A673 (cell line): ENCODE results near the gene TNFRSF21. TPM values are rescaled to one million over a fixed set of nuclear protein-coding genes. Genes with fewer than 3 reads are reported as not detected.

ENCODE experiments used
- BruUV-seq: library from RNA; stranded (reverse); fragments of 400-500 nt; replicated peaks from 2 replicates; lab custom pipeline; 2021; lab: Mats Ljungman, UMichigan
- CTCF ChIA-PET: fragments of 300-600 bp; sonication (Branson Sonifier 250); formaldehyde crosslinking; loops from one replicate; lab custom pipeline; 2022; ENCODE audit warnings: antibody characterized with exemption; lab: Charles Lee
- POLR2A ChIA-PET: fragments of 300-600 bp; sonication (Branson Sonifier 250); formaldehyde crosslinking; loops from one replicate; lab custom pipeline; 2022; ENCODE audit warnings: antibody characterized with exemption; ENCODE audit not compliant: low non-redundant PET; lab: Charles Lee
- DNase-seq: peaks from one replicate; pipeline ENCODE4 v3.0.0-alpha.2; 2015; ENCODE audit warnings: low spot score
- H3K27ac ChIP-seq: fragments of 200-600 bp; sonication (generic); 2 replicates; pipeline ENCODE4 v1.5.1; 2016; ENCODE audit warnings: mixed run types, low read depth, mild to moderate bottlenecking, mixed read lengths, antibody characterized with exemption, low read length; ENCODE audit not compliant: poor library complexity, severe bottlenecking
- H3K27me3 ChIP-seq: fragments of 200-600 bp; sonication (generic); replicated peaks from 2 replicates; pipeline ENCODE4 v1.6.1; 2017; ENCODE audit warnings: mixed run types, low read depth, mild to moderate bottlenecking, mixed read lengths, antibody characterized with exemption, low read length; ENCODE audit not compliant: insufficient read depth, poor library complexity
- H3K36me3 ChIP-seq: fragments of 200-600 bp; sonication (generic); 2 replicates; pipeline ENCODE4 v1.6.1; 2016; ENCODE audit warnings: mixed run types, mild to moderate bottlenecking, mixed read lengths, antibody characterized with exemption, low read length; ENCODE audit not compliant: insufficient read depth, poor library complexity, severe bottlenecking
- H3K4me1 ChIP-seq: fragments of 200-600 bp; sonication (generic); 2 replicates; pipeline ENCODE4 v1.6.1; 2017; ENCODE audit warnings: mixed run types, mild to moderate bottlenecking, mixed read lengths, antibody characterized with exemption, low read length; ENCODE audit not compliant: insufficient read depth, poor library complexity, severe bottlenecking
- H3K4me3 ChIP-seq: fragments of 200-600 bp; sonication (generic); 2 replicates; pipeline ENCODE4 v1.5.1; 2016; ENCODE audit warnings: low read depth, mixed run types, mild to moderate bottlenecking, mixed read lengths, low read length; ENCODE audit not compliant: poor library complexity, severe bottlenecking
- H3K9me3 ChIP-seq: fragments of 200-600 bp; sonication (generic); 2 replicates; pipeline ENCODE4 v1.6.1; 2016; ENCODE audit warnings: mixed run types, low read depth, mild to moderate bottlenecking, mixed read lengths, antibody characterized with exemption, low read length; ENCODE audit not compliant: poor library complexity, severe bottlenecking
- EZH2 ChIP-seq: fragments of 200-600 bp; sonication (generic); IDR thresholded peaks from 2 replicates; pipeline ENCODE4 v1.6.1; 2017; ENCODE audit warnings: borderline replicate concordance, low read depth, mild to moderate bottlenecking, mixed read lengths, antibody characterized with exemption, low read length; ENCODE audit not compliant: poor library complexity, severe bottlenecking
- intact Hi-C: fragments of 100-400 bp; cut with micrococcal nuclease; formaldehyde crosslinking; loops from one replicate; pipeline ENCODE4 v1.10.0; 2022; ENCODE audit not compliant: unreplicated experiment
- total RNA-seq: library from RNA; stranded (reverse); gene quantifications from 2 replicates; pipeline ENCODE4 v1.2.3, GENCODE V29; 2021
- TF ChIP-seq, protein P1 (sequence below): fragments of 300-800, 200-600 bp; sonication (generic); conservative IDR thresholded peaks from 2 replicates; pipeline ENCODE4 v1.5.1; 2017; ENCODE audit warnings: low read depth, mild to moderate bottlenecking, antibody characterized with exemption, low read length, moderate library complexity, mixed read lengths

The TNFRSF21 gene
- total RNA-seq, 1 experiment from 2014 or later, result 36.0 TPM

DNA sequence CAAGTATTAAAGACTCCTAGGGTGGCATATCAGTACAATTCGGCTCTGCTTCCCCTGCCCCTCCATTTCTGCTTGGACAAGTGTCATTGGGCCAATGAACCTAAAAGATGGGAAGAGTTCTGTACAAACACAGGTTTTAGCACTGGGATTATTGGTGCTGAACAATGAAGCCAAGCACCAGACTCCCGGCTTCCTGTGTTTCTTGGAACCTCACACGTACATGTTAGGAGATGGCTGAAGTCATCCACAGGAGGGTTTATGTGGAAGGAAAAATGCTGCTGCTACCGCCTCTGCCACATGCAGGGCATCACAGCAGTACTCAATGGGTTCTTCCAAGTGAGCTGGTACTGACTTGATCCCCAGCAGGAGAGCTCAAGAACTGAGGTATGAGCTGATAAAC is 49.7 kb downstream of the TNFRSF21 start:
- no peak for DNase-seq
- Histone ChIP-seq H3K27me3 (no peaks in the 10 kb centered on the region), H3K9me3 (no peaks in the 10 kb centered on the region), H3K4me3 (no peak overlapping the region), H3K36me3 (no peaks in the 10 kb centered on the region), H3K27ac (no peak overlapping the region), H3K4me1 (no peaks in the 10 kb centered on the region)
- TF ChIP-seq, protein P1, sequence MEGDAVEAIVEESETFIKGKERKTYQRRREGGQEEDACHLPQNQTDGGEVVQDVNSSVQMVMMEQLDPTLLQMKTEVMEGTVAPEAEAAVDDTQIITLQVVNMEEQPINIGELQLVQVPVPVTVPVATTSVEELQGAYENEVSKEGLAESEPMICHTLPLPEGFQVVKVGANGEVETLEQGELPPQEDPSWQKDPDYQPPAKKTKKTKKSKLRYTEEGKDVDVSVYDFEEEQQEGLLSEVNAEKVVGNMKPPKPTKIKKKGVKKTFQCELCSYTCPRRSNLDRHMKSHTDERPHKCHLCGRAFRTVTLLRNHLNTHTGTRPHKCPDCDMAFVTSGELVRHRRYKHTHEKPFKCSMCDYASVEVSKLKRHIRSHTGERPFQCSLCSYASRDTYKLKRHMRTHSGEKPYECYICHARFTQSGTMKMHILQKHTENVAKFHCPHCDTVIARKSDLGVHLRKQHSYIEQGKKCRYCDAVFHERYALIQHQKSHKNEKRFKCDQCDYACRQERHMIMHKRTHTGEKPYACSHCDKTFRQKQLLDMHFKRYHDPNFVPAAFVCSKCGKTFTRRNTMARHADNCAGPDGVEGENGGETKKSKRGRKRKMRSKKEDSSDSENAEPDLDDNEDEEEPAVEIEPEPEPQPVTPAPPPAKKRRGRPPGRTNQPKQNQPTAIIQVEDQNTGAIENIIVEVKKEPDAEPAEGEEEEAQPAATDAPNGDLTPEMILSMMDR, result no peak
- no peak for TF ChIP-seq EZH2
- POLR2A ChIA-PET, result no interaction called here
- intact Hi-C loops, result no loop called here
- CTCF ChIA-PET, result no interaction called here
- BruUV-seq, result no TSS peak

DNA sequence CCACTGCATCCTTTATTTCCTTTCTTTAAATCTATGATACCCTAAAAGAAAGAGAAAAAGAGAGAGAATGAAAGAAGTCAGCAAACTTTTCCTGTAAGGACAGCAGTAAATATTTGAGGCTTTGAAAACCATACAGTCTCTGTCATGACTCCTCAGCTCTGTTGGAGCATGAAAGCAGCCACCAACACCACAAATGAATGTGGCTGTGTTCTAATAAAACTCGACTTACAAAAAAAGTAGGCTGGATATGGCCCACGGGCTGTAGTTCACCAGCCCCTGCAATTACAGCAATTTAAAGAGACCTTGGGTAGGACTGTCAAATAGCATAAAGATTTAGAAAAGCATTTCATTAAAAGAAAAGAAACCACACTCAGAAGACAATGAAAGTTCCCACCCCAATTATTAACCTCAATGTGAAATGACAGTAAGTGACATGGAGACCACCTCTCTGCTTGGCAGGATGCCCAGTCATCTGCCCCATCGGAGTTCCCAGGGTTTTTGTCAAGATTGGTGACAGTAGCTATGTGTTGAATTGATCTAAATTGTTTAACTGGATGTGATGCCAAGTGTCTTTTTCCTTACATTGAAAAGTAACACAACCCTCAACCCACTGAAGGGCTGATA is 50.9 kb downstream of the TNFRSF21 start:
- no peak for DNase-seq
- H3K36me3 ChIP-seq, result no peaks in the 10 kb centered on the region
- no peak overlapping the region for H3K4me3 ChIP-seq
- no peaks in the 10 kb centered on the region for H3K4me1 ChIP-seq
- H3K9me3 ChIP-seq, result no peaks in the 10 kb centered on the region
- no peak overlapping the region for H3K27ac ChIP-seq
- no peaks in the 10 kb centered on the region for H3K27me3 ChIP-seq
- CTCF ChIA-PET, result no interaction called here
- intact Hi-C loops, result no loop called here
- no TSS peak for BruUV-seq
- POLR2A ChIA-PET, result no interaction called here
- TF ChIP-seq EZH2, result no peak
- TF ChIP-seq, protein P1, result no peak

DNA sequence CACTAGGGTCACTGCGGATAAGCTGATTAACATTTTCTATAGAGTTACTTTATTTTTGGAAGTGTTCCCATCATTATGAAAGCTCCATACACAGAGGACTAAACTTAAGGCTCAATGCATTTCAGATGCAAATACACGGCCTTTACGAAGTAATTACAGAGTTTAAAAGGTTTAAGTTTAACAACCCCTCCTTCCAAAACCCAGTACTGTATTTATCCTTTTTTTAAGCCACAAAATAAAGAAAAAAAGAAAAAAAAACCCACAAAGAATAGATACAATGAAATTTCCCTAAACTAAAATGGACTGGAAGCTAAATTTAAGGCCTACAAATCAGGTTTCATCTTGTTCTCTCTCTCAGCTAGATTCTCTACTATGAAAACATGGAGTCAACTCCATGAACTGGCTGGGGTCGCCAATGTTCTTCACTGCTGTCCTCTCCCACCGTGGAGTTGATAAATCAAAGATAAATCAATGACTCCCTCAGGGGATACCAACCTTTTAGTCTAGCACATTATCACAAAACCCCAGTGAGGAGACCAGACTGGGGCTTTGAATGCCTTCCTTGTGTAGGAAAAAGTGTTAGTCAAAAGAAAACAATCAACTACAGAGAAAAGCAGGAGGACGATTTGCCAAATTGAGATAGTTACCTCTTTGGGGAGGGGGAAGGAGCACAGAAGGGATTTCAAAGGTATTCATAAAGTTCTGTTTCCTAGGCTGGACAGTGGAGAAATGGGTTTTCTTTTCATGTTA is 52.5 kb downstream of the TNFRSF21 start:
- no TSS peak for BruUV-seq
- TF ChIP-seq, protein P1, result no peak
- CTCF ChIA-PET, result no interaction called here
- no peak overlapping the region for H3K27ac ChIP-seq
- no peaks in the 10 kb centered on the region for H3K9me3 ChIP-seq
- no peak overlapping the region for H3K4me3 ChIP-seq
- POLR2A ChIA-PET, result no interaction called here
- H3K4me1 ChIP-seq, result no peaks in the 10 kb centered on the region
- DNase-seq, result no peak
- no peaks in the 10 kb centered on the region for H3K27me3 ChIP-seq
- intact Hi-C loops, result no loop called here
- H3K36me3 ChIP-seq, result no peaks in the 10 kb centered on the region
